ENCODE measurements around the gene GLTPD2. TPM values are rescaled to one million over a fixed set of nuclear protein-coding genes. Genes with fewer than 3 reads are reported as not detected.

GLTPD2 gene
- total and polyA plus RNA-seq, 2 donors (not counting 3 experiments of a cell fraction or from before 2014, with no cell fraction given): not detected

DNA sequence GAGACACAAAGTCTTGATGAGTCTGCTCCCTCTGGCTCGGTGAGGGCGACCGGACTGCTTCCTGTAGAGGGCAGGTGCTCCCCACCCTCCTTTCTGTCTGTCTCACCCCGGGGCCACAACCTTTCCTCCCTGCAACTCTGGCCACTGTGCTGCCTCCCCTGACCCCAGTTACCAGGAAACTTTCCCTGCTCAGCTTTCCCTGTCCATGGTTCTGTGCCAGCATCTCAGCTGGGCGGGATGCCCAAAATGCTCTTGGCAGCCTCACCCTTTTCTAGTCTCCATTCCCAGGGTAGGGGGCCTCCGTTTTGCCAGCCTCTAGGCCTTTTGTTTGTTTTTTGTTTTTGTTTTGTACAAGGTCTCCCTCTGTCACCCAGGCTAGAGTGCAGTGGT lies 19.6 kb downstream of the GLTPD2 start:
- ChIA-PET CTCF (interaction anchor here (1.1 to 3.2 kb wide), 2 partner anchors 18 to 73 kb away, joined by 5 to 12 read pairs; no protein-coding TSS in a partner anchor), POLR2A (no interaction called here)
- H3K9me3 ChIP-seq (replicated peaks; ENCODE audit: control insufficient read depth, insufficient read depth, low read length): no peaks in the 10 kb centered on the region
- BruUV-seq (replicated peaks): no TSS peak
- no peak overlapping the region for H2AFZ ChIP-seq (ENCODE audit: low read depth, low read length)
- no peaks in the 10 kb centered on the region for H3K9me1 ChIP-seq (replicated peaks; ENCODE audit: control insufficient read depth, extremely low read depth, insufficient read depth, low read length)
- no peak overlapping the region for H3K4me3 ChIP-seq (replicated peaks in 1 of 3; ENCODE audit: insufficient read depth in 1 of 3, low read depth in 1 of 3, low read length in 3 of 3)
- H3K4me1 ChIP-seq (ENCODE audit: control insufficient read depth, extremely low read depth, insufficient read depth, low read length): peaks cover 11% of the 10 kb centered on the region
- H3K79me2 ChIP-seq (ENCODE audit: control insufficient read depth, insufficient read depth, low read length): no peaks in the 10 kb centered on the region
- peak; percentile 8 for FAIRE-seq
- dilution Hi-C loops (cut with MboI; ENCODE audit: extremely low pct_ligation_motif_present, low sequenced_read_pairs): no loop called here
- H3K27ac ChIP-seq (ENCODE audit: insufficient read depth, low read depth, low read length): no peak overlapping the region
- no peak overlapping the region for H3K4me2 ChIP-seq (ENCODE audit: insufficient read depth, low read length)
- H4K20me1 ChIP-seq (replicated peaks; ENCODE audit: control insufficient read depth, extremely low read depth, insufficient read depth, low read length): no peaks in the 10 kb centered on the region
- DNase-seq (ENCODE audit: low read depth, low spot score): no peak
- H3K27me3 ChIP-seq (ENCODE audit: control insufficient read depth in 2 of 2, insufficient read depth in 2 of 2, low read length in 2 of 2): no peaks in the 10 kb centered on the region
- H3K9ac ChIP-seq (replicated peaks; ENCODE audit: extremely low read depth, insufficient read depth, low read length): no peak overlapping the region
- TF ChIP-seq EZH2 (IDR thresholded peaks at IDR 0.05; ENCODE audit: borderline replicate concordance, low read depth, low read length, severe bottlenecking) (no peak), POLR2A (IDR thresholded peaks at IDR 0.05; ENCODE audit: low read depth, low read length) (no peak), JUN (IDR thresholded peaks at IDR 0.05; ENCODE audit: borderline replicate concordance, insufficient read depth, insufficient read length, low read depth) (no peak), GATA2 (IDR thresholded peaks at IDR 0.05; ENCODE audit: insufficient read depth, insufficient read length, low read depth, low read length) (no peak), MAX (IDR thresholded peaks at IDR 0.05; ENCODE audit: insufficient read depth, insufficient read length) (no peak), POLR2AphosphoS5 (IDR thresholded peaks at IDR 0.05; ENCODE audit: insufficient read depth, low read depth, low read length) (no peak), CTCF (IDR thresholded peaks at IDR 0.05; ENCODE audit: extremely low read depth in 1 of 2, insufficient read depth in 1 of 2, low read depth in 1 of 2, low read length in 2 of 2) (no peak), MYC (IDR thresholded peaks at IDR 0.05; ENCODE audit: low read depth, low read length) (no peak), FOS (IDR thresholded peaks at IDR 0.05; ENCODE audit: borderline replicate concordance, insufficient read depth, low read length) (no peak)
- peaks cover 2 to 9% of the 10 kb centered on the region in 2 experiments for H3K36me3 ChIP-seq (ENCODE audit: control insufficient read depth in 2 of 2, extremely low read depth in 1 of 2, insufficient read depth in 2 of 2, low read length in 2 of 2)
- intact Hi-C loops (cut with micrococcal nuclease): no loop called here

All from endothelial cell of umbilical vein (primary cell).